HepG2 (cell line): Measurements from ENCODE around the gene URB1. TPM values are rescaled to one million over a fixed set of nuclear protein-coding genes. Genes with fewer than 3 reads are reported as not detected.

Experiments
- CAMTA2 ChIP-seq: sonication (generic); formaldehyde crosslinking; IDR thresholded peaks from 2 replicates; pipeline ENCODE4 v1.4.0; 2020; ENCODE audit warnings: mild to moderate bottlenecking, missing genetic modification reagents, borderline replicate concordance
- HMG20A ChIP-seq: IDR thresholded peaks from 2 replicates; pipeline ENCODE4 v1.6.1; 2016; ENCODE audit warnings: borderline replicate concordance
- KAT2B ChIP-seq: fragments of 150-350 bp; IDR thresholded peaks from 2 replicates; pipeline ENCODE4 v1.6.1; 2014; ENCODE audit warnings: low read depth, low read length, borderline replicate concordance
- MED13 ChIP-seq: sonication (generic); formaldehyde crosslinking; IDR thresholded peaks from 2 replicates; pipeline ENCODE4 v1.5.0; 2020; ENCODE audit warnings: missing genetic modification reagents
- MTA3 ChIP-seq: sonication (generic); formaldehyde crosslinking; IDR thresholded peaks from 2 replicates; pipeline ENCODE4 v1.4.0; 2020; ENCODE audit warnings: missing genetic modification reagents
- NFIC ChIP-seq: IDR thresholded peaks from 2 replicates; pipeline ENCODE4 v1.6.1; 2012; ENCODE audit warnings: mild to moderate bottlenecking, low read length, inconsistent platforms
- SIN3B ChIP-seq: fragments of 150-350 bp; IDR thresholded peaks from 2 replicates; pipeline ENCODE4 v1.6.1; 2014; ENCODE audit warnings: low read length
- TBL1XR1 ChIP-seq: fragments of 150-350 bp; IDR thresholded peaks from 2 replicates; pipeline ENCODE4 v1.6.1; 2014; ENCODE audit warnings: borderline replicate concordance, low read length; ENCODE audit not compliant: partially characterized antibody
- WIZ ChIP-seq: sonication (generic); formaldehyde crosslinking; IDR thresholded peaks from 2 replicates; pipeline ENCODE4 v1.5.1; 2020; ENCODE audit warnings: mild to moderate bottlenecking, missing genetic modification reagents
- ZFYVE20 ChIP-seq: sonication (generic); formaldehyde crosslinking; IDR thresholded peaks from 2 replicates; pipeline ENCODE4 v1.8.0; 2023; ENCODE audit warnings: low read depth, mild to moderate bottlenecking, moderate library complexity, missing genetic modification reagents, borderline replicate concordance
- ZNF18 ChIP-seq: sonication (generic); formaldehyde crosslinking; IDR thresholded peaks from 2 replicates; pipeline ENCODE4 v1.8.0; 2022; ENCODE audit warnings: mild to moderate bottlenecking, missing genetic modification reagents; ENCODE audit not compliant: insufficient replicate concordance
- ZNF816 ChIP-seq: sonication (generic); formaldehyde crosslinking; IDR thresholded peaks from 2 replicates; pipeline ENCODE4 v1.8.0; 2022; ENCODE audit warnings: missing genetic modification reagents, mild to moderate bottlenecking, borderline replicate concordance
- polyA plus RNA-seq, 8 experiments: library from polyadenylated mRNA; depleted of rRNA in 3 of 8; stranded (reverse) in 7 of 8; unstranded in 1 of 8; fragments of >200 nt; fragmentation: Illumina TruSeq in 4 of 8; extraction: Trizol in 4 of 8; gene quantifications; 2 replicates each; pipeline versions ENCODE4 v1.2.1 to v1.2.3, GENCODE V29; 2011 to 2016; ENCODE audit warnings: low read depth in 4 of 8, missing spikeins in 1 of 8, mixed read lengths in 1 of 8; ENCODE audit not compliant: insufficient read depth in 1 of 8
- total RNA-seq, 5 experiments: library from RNA; depleted of rRNA; stranded (reverse); fragments of >200 nt; fragmentation: Illumina TruSeq; extraction: Trizol; gene quantifications; 2 replicates each; pipeline ENCODE4 v1.2.3, GENCODE V29; 2016; ENCODE audit warnings: low read depth in 1 of 5
- TF ChIP-seq, protein P1 (sequence below): sonication (generic); formaldehyde crosslinking; IDR thresholded peaks from 2 replicates; pipeline ENCODE4 v1.4.0; 2020; ENCODE audit warnings: mild to moderate bottlenecking, missing genetic modification reagents
- TF ChIP-seq, protein P2 (sequence below): sonication (generic); formaldehyde crosslinking; conservative IDR thresholded peaks from 2 replicates; pipeline ENCODE4 v1.8.0; 2022; ENCODE audit warnings: mild to moderate bottlenecking, moderate library complexity, missing genetic modification reagents
- TF ChIP-seq, protein P3 (sequence below): sonication (generic); formaldehyde crosslinking; IDR thresholded peaks from 2 replicates; pipeline ENCODE4 v1.5.1; 2020; ENCODE audit warnings: mild to moderate bottlenecking, missing genetic modification reagents, borderline replicate concordance
- TF ChIP-seq, protein P4 (sequence below): sonication (generic); formaldehyde crosslinking; IDR thresholded peaks from 2 replicates; pipeline ENCODE4 v1.4.0; 2020; ENCODE audit warnings: missing genetic modification reagents

The URB1 gene
- total and polyA plus RNA-seq, 2 of the 13 experiments (the other 11 are each of a cell fraction or from before 2014, with no cell fraction given) = 4.5 to 16.7 TPM

DNA sequence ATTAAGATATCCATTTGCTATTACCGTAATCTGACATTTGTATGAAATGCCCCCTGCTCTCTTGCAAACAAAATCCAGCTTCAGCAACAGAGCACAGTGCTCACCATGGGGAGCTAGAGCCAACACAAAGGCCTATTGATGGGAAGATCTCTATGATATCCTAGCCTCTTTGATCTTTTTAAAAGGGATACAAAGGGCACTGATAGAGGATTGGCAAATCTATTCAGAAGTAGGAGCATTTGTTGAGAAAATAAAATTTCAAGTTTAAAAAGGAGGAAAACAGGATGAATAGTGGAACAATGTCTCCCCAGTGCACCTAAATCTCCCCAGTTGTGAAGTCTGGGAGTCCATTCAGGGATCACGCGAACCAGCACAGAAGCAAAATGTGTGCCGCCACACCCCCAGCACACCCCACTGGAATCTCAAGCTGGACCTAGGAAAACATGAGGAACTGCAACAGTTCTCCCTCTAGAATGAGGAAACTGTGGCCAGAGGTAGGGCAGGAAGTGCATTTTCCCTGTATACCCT, 62.0 kb downstream of the URB1 start (continued):
- TF ChIP-seq ZNF18 (CRISPR knock-in tag) = no peak
- TF ChIP-seq, protein P1, sequence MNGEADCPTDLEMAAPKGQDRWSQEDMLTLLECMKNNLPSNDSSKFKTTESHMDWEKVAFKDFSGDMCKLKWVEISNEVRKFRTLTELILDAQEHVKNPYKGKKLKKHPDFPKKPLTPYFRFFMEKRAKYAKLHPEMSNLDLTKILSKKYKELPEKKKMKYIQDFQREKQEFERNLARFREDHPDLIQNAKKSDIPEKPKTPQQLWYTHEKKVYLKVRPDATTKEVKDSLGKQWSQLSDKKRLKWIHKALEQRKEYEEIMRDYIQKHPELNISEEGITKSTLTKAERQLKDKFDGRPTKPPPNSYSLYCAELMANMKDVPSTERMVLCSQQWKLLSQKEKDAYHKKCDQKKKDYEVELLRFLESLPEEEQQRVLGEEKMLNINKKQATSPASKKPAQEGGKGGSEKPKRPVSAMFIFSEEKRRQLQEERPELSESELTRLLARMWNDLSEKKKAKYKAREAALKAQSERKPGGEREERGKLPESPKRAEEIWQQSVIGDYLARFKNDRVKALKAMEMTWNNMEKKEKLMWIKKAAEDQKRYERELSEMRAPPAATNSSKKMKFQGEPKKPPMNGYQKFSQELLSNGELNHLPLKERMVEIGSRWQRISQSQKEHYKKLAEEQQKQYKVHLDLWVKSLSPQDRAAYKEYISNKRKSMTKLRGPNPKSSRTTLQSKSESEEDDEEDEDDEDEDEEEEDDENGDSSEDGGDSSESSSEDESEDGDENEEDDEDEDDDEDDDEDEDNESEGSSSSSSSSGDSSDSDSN (CRISPR knock-in tag) = 0 out of 2 replicates have a peak, but pooled peaks have one; percentile 11
- no peak for TF ChIP-seq ZFYVE20 (CRISPR knock-in tag)
- TF ChIP-seq KAT2B = no peak
- no peak for TF ChIP-seq WIZ
- no peak for TF ChIP-seq MTA3
- TF ChIP-seq CAMTA2 (CRISPR knock-in tag) = no peak
- no peak for TF ChIP-seq SIN3B
- TF ChIP-seq NFIC = 0 out of 2 replicates have a peak, but pooled peaks have one; percentile 47
- TF ChIP-seq ZNF816 (CRISPR knock-in tag) = no peak
- TF ChIP-seq, protein P2, sequence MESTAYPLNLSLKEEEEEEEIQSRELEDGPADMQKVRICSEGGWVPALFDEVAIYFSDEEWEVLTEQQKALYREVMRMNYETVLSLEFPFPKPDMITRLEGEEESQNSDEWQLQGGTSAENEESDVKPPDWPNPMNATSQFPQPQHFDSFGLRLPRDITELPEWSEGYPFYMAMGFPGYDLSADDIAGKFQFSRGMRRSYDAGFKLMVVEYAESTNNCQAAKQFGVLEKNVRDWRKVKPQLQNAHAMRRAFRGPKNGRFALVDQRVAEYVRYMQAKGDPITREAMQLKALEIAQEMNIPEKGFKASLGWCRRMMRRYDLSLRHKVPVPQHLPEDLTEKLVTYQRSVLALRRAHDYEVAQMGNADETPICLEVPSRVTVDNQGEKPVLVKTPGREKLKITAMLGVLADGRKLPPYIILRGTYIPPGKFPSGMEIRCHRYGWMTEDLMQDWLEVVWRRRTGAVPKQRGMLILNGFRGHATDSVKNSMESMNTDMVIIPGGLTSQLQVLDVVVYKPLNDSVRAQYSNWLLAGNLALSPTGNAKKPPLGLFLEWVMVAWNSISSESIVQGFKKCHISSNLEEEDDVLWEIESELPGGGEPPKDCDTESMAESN = no peak
- TF ChIP-seq, protein P3, sequence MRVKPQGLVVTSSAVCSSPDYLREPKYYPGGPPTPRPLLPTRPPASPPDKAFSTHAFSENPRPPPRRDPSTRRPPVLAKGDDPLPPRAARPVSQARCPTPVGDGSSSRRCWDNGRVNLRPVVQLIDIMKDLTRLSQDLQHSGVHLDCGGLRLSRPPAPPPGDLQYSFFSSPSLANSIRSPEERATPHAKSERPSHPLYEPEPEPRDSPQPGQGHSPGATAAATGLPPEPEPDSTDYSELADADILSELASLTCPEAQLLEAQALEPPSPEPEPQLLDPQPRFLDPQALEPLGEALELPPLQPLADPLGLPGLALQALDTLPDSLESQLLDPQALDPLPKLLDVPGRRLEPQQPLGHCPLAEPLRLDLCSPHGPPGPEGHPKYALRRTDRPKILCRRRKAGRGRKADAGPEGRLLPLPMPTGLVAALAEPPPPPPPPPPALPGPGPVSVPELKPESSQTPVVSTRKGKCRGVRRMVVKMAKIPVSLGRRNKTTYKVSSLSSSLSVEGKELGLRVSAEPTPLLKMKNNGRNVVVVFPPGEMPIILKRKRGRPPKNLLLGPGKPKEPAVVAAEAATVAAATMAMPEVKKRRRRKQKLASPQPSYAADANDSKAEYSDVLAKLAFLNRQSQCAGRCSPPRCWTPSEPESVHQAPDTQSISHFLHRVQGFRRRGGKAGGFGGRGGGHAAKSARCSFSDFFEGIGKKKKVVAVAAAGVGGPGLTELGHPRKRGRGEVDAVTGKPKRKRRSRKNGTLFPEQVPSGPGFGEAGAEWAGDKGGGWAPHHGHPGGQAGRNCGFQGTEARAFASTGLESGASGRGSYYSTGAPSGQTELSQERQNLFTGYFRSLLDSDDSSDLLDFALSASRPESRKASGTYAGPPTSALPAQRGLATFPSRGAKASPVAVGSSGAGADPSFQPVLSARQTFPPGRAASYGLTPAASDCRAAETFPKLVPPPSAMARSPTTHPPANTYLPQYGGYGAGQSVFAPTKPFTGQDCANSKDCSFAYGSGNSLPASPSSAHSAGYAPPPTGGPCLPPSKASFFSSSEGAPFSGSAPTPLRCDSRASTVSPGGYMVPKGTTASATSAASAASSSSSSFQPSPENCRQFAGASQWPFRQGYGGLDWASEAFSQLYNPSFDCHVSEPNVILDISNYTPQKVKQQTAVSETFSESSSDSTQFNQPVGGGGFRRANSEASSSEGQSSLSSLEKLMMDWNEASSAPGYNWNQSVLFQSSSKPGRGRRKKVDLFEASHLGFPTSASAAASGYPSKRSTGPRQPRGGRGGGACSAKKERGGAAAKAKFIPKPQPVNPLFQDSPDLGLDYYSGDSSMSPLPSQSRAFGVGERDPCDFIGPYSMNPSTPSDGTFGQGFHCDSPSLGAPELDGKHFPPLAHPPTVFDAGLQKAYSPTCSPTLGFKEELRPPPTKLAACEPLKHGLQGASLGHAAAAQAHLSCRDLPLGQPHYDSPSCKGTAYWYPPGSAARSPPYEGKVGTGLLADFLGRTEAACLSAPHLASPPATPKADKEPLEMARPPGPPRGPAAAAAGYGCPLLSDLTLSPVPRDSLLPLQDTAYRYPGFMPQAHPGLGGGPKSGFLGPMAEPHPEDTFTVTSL = peak; percentile 58; the same call in 1 of the 2 replicates
- TF ChIP-seq, protein P4, sequence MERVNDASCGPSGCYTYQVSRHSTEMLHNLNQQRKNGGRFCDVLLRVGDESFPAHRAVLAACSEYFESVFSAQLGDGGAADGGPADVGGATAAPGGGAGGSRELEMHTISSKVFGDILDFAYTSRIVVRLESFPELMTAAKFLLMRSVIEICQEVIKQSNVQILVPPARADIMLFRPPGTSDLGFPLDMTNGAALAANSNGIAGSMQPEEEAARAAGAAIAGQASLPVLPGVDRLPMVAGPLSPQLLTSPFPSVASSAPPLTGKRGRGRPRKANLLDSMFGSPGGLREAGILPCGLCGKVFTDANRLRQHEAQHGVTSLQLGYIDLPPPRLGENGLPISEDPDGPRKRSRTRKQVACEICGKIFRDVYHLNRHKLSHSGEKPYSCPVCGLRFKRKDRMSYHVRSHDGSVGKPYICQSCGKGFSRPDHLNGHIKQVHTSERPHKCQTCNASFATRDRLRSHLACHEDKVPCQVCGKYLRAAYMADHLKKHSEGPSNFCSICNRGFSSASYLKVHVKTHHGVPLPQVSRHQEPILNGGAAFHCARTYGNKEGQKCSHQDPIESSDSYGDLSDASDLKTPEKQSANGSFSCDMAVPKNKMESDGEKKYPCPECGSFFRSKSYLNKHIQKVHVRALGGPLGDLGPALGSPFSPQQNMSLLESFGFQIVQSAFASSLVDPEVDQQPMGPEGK = peak; percentile 91
- peak; percentile 70; the same call in 1 of the 2 replicates for TF ChIP-seq HMG20A (CRISPR knock-in tag)
- no peak for TF ChIP-seq MED13 (CRISPR knock-in tag)
- TF ChIP-seq TBL1XR1 = no peak
